Neuronal stem cell (in vitro differentiated cells): ENCODE measurements around the gene RALGAPA2.
A peak's percentile ranks its signal among the peaks of the same experiment; 100 is the strongest.

Source experiments
- DNase-seq: peaks from one replicate; pipeline ENCODE4 v3.0.0-alpha.2; 2013; ENCODE audit warnings: low spot score
- H2AFZ ChIP-seq: one replicate; pipeline ENCODE4 v1.6.1; 2013; ENCODE audit warnings: mild to moderate bottlenecking, low read length, inconsistent platforms
- H2AK5ac ChIP-seq: 2 replicates; pipeline ENCODE4 v1.6.1; 2013; ENCODE audit warnings: low read depth, mild to moderate bottlenecking, inconsistent platforms, low read length, moderate library complexity, mixed read lengths
- H2BK120ac ChIP-seq: 2 replicates; pipeline ENCODE4 v1.6.1; 2013; ENCODE audit warnings: low read depth, mild to moderate bottlenecking, inconsistent platforms, low read length, moderate library complexity, mixed read lengths
- H2BK12ac ChIP-seq: one replicate; pipeline ENCODE4 v1.6.1; 2013; ENCODE audit warnings: low read length, inconsistent platforms
- H2BK15ac ChIP-seq: 2 replicates; pipeline ENCODE4 v1.6.1; 2013; ENCODE audit warnings: mild to moderate bottlenecking, low read length, inconsistent platforms, mixed read lengths
- H2BK5ac ChIP-seq: one replicate; pipeline ENCODE4 v1.6.1; 2013; ENCODE audit warnings: inconsistent platforms, mild to moderate bottlenecking, low read length, moderate library complexity
- H3K14ac ChIP-seq: one replicate; pipeline ENCODE4 v1.6.1; 2013; ENCODE audit warnings: low read length, inconsistent platforms
- H3K18ac ChIP-seq: 2 replicates; pipeline ENCODE4 v1.6.1; 2013; ENCODE audit warnings: low read length, inconsistent platforms
- H3K23ac ChIP-seq: 2 replicates; pipeline ENCODE4 v1.6.1; 2013; ENCODE audit warnings: low read depth, mild to moderate bottlenecking, mixed read lengths, low read length, inconsistent platforms; ENCODE audit not compliant: poor library complexity
- H3K27ac ChIP-seq: replicated peaks from 3 replicates; pipeline ENCODE4 v1.5.1; 2013; ENCODE audit warnings: low read length, inconsistent platforms
- H3K27me3 ChIP-seq, 3 experiments: 2 replicates each; pipeline ENCODE4 v1.6.1; 2013; ENCODE audit warnings: low read length in 3 of 3, mild to moderate bottlenecking in 2 of 3, inconsistent platforms in 1 of 3, low read depth in 1 of 3, mixed read lengths in 1 of 3, moderate library complexity in 1 of 3; ENCODE audit not compliant: control insufficient read depth in 3 of 3, insufficient read depth in 3 of 3
- H3K36me3 ChIP-seq, 2 donors: replicated peaks in 1 of 2; 2 replicates each; pipeline ENCODE4 v1.6.1; 2013; ENCODE audit warnings: low read length in 2 of 2; ENCODE audit not compliant: control insufficient read depth in 2 of 2, insufficient read depth in 2 of 2
- H3K4ac ChIP-seq: 2 replicates; pipeline ENCODE4 v1.6.1; 2013; ENCODE audit warnings: inconsistent platforms, mild to moderate bottlenecking, low read length, moderate library complexity
- H3K4me1 ChIP-seq, 2 donors: 1 replicate in 1 of 2; 2 replicates in 1 of 2; pipeline ENCODE4 v1.6.1; 2013; ENCODE audit warnings: low read length in 2 of 2, low read depth in 1 of 2; ENCODE audit not compliant: control insufficient read depth in 2 of 2, insufficient read depth in 1 of 2
- H3K4me2 ChIP-seq: one replicate; pipeline ENCODE4 v1.6.1; 2013; ENCODE audit warnings: mild to moderate bottlenecking, low read length, inconsistent platforms; ENCODE audit not compliant: insufficient read depth, poor library complexity, severe bottlenecking
- H3K4me3 ChIP-seq, 2 donors: 2 replicates each; pipeline ENCODE4 v1.5.1; 2013; ENCODE audit warnings: low read length in 2 of 2, mild to moderate bottlenecking in 2 of 2, inconsistent platforms in 1 of 2, moderate library complexity in 1 of 2
- H3K79me1 ChIP-seq: one replicate; pipeline ENCODE4 v1.6.1; 2013; ENCODE audit warnings: low read depth, mild to moderate bottlenecking, inconsistent platforms, low read length, moderate library complexity
- H3K9ac ChIP-seq: one replicate; pipeline ENCODE4 v1.6.1; 2013; ENCODE audit warnings: mild to moderate bottlenecking, low read depth, low read length, inconsistent platforms; ENCODE audit not compliant: poor library complexity
- H3K9me3 ChIP-seq, 2 donors: replicated peaks in 1 of 2; 2 replicates each; pipeline versions ENCODE3 to v1.6.1; 2013; ENCODE audit warnings: low read length in 2 of 2, mild to moderate bottlenecking in 2 of 2, inconsistent platforms in 1 of 2, low read depth in 1 of 2, mixed read lengths in 1 of 2, moderate library complexity in 1 of 2; ENCODE audit not compliant: control insufficient read depth in 2 of 2, insufficient read depth in 1 of 2
- H4K8ac ChIP-seq: one replicate; pipeline ENCODE4 v1.6.1; 2013; ENCODE audit warnings: low read depth, mild to moderate bottlenecking, inconsistent platforms, low read length, moderate library complexity
- H4K91ac ChIP-seq: one replicate; pipeline ENCODE4 v1.6.1; 2013; ENCODE audit warnings: low read length, low read depth, mild to moderate bottlenecking, inconsistent platforms; ENCODE audit not compliant: poor library complexity
- WGBS, 2 donors: extraction: QIAGEN DNeasy Blood & Tissue Kit; methylation state at CpG; one replicate each; pipeline ENCODE4 v1.1.7; 2013; ENCODE audit warnings: missing lambda C conversion rate in 2 of 2, mixed read lengths in 1 of 2; ENCODE audit not compliant: insufficient read length in 2 of 2, insufficient replicate concordance in 1 of 2; ENCODE audit errors: extremely low coverage in 2 of 2; 5-methylcytosine and 5-hydroxymethylcytosine counted together

Gene RALGAPA2

GRCh38 chr20:20366551-20366875 lies 345.9 kb downstream of the RALGAPA2 start:
- no CpG with 5 or more reads among the region's 19 CpGs for WGBS, 2 donors
- no peak overlapping the region for H4K8ac ChIP-seq
- peaks cover 11 to 31% of the 10 kb centered on the region in 2 donors for H3K4me1 ChIP-seq

GRCh38 chr20:20365480-20366161 lies 346.8 kb downstream of the RALGAPA2 start:
- H2AFZ ChIP-seq = no peak overlapping the region
- WGBS, 2 donors = no CpG with 5 or more reads among the region's 18 CpGs
- H3K4me1 ChIP-seq = peaks cover 11 to 33% of the 10 kb centered on the region in 2 donors
- no peaks in the 10 kb centered on the region for H3K36me3 ChIP-seq
- H2BK5ac ChIP-seq = no peak overlapping the region
- no peak overlapping the region for H2AK5ac ChIP-seq
- no peak overlapping the region for H3K27ac ChIP-seq
- H4K91ac ChIP-seq = no peak overlapping the region
- no peak overlapping the region for H3K4ac ChIP-seq
- no peaks in the 10 kb centered on the region for H3K79me1 ChIP-seq
- no peak overlapping the region for H2BK120ac ChIP-seq
- H2BK12ac ChIP-seq = no peak overlapping the region
- H3K18ac ChIP-seq = no peak overlapping the region
- no peak for DNase-seq
- no peak overlapping the region for H3K4me2 ChIP-seq
- H3K27me3 ChIP-seq = peaks cover 43 to 89% (median 86%) of the 10 kb centered on the region in 3 experiments
- H4K8ac ChIP-seq = no peak overlapping the region
- no peak overlapping the region for H2BK15ac ChIP-seq
- no peak overlapping the region for H3K14ac ChIP-seq
- no peak overlapping the region for H3K4me3 ChIP-seq
- no peaks in the 10 kb centered on the region for H3K9me3 ChIP-seq
- no peak overlapping the region for H3K9ac ChIP-seq
- H3K23ac ChIP-seq = no peak overlapping the region

More at GRCh38 chr20:20366551-20366875, 345.9 kb downstream of the RALGAPA2 start:
- H3K27ac ChIP-seq = no peak overlapping the region
- no peak overlapping the region for H3K14ac ChIP-seq
- no peaks in the 10 kb centered on the region for H3K9me3 ChIP-seq
- no peak overlapping the region for H4K91ac ChIP-seq
- H3K9ac ChIP-seq = no peak overlapping the region
- no peak overlapping the region for H2BK120ac ChIP-seq
- no peak overlapping the region for H2BK12ac ChIP-seq
- DNase-seq = no peak
- H3K4ac ChIP-seq = no peak overlapping the region
- peak overlapping the region in 1 of 2 donors; percentile 51 for H3K4me3 ChIP-seq
- H3K36me3 ChIP-seq = no peaks in the 10 kb centered on the region
- peak overlapping the region; percentile 96 for H3K4me2 ChIP-seq
- no peak overlapping the region for H2BK15ac ChIP-seq
- peak overlapping the region; percentile 91 for H2AFZ ChIP-seq
- H3K23ac ChIP-seq = no peak overlapping the region
- no peak overlapping the region for H2AK5ac ChIP-seq
- H3K18ac ChIP-seq = peak overlapping the region; percentile 92
- peaks cover 46 to 89% (median 86%) of the 10 kb centered on the region in 3 experiments for H3K27me3 ChIP-seq
- no peak overlapping the region for H2BK5ac ChIP-seq
- no peaks in the 10 kb centered on the region for H3K79me1 ChIP-seq

- Histone ChIP-seq H3K9me3 (no peaks in the 10 kb centered on the region), H3K79me1 (no peaks in the 10 kb centered on the region), H3K27me3 (peaks cover 40 to 87% (median 84%) of the 10 kb centered on the region in 3 experiments), H2BK120ac (no peak overlapping the region), H2AK5ac (peak overlapping the region; percentile 61), H4K91ac (no peak overlapping the region), H3K14ac (no peak overlapping the region), H3K36me3 (no peaks in the 10 kb centered on the region), H4K8ac (no peak overlapping the region), H2BK15ac (peak overlapping the region; percentile 45), H3K4ac (no peak overlapping the region), H3K23ac (peak overlapping the region; percentile 53), H3K9ac (no peak overlapping the region), H3K4me3 (no peak overlapping the region), H2BK12ac (no peak overlapping the region), H2AFZ (peak overlapping the region; percentile 83), H3K4me2 (peak overlapping the region; percentile 23), H3K4me1 (peaks cover 11 to 33% of the 10 kb centered on the region in 2 donors), H2BK5ac (no peak overlapping the region), H3K27ac (no peak overlapping the region), H3K18ac (peak overlapping the region; percentile 59)
- DNase-seq = no peak
- no CpG with 5 or more reads among the region's 70 CpGs for WGBS, 2 donors
Observed at GRCh38 chr20:20364593-20365479, 347.6 kb downstream of the RALGAPA2 start.
